SK-N-SH (cell line): Measurements from ENCODE around the gene ACTR10.

Source experiments
- TAF1 ChIP-seq: IDR thresholded peaks from 2 replicates; pipeline ENCODE4 v1.6.1; 2012; ENCODE audit warnings: low read depth, mild to moderate bottlenecking, low read length, moderate library complexity, borderline replicate concordance
- ZBTB33 ChIP-seq: IDR thresholded peaks from 2 replicates; pipeline ENCODE4 v1.4.0; 2012; ENCODE audit warnings: low read depth, borderline replicate concordance

GRCh38 chr14:58216544-58216943 lies 16.6 kb downstream of the ACTR10 start:
- TF ChIP-seq TAF1 (no peak), ZBTB33 (no peak)
